ENCODE data around the gene RNF213.
A peak's percentile ranks its signal among the peaks of the same experiment; 100 is the strongest.

DNA sequence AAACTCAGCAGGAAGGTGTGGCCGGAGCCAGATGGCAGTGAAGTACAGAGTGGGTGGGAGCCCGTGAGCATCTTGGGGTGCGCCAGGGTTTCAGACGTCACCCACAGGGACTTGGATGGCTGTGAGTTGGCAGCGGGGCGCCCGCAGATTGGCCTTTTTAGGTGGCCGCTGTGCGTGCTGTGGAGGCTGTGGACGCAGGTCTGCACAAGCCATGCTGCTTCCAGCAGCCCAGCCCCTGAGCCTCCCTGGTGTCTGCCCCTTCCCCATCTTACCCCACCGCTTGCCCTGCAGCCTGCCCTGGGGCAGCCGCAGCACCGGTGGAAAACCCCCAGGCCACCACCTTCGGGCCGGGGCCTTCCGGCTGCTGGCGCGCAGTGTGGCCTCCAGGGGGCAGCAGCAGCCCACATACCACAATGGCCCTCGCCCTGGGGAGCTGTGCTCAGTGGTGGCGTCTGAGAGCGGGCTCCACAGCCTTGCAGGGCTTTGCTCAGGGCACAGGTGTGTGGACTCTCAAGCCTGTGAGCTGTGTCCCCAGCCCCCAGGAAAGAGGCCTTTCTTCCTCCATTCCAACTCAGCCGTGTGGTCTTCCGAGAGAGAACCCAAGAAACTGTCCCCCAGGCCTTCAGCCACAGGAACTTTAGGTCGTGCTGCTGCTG lies 166.1 kb downstream of the RNF213 start:
- TF ChIP-seq, protein P1, sequence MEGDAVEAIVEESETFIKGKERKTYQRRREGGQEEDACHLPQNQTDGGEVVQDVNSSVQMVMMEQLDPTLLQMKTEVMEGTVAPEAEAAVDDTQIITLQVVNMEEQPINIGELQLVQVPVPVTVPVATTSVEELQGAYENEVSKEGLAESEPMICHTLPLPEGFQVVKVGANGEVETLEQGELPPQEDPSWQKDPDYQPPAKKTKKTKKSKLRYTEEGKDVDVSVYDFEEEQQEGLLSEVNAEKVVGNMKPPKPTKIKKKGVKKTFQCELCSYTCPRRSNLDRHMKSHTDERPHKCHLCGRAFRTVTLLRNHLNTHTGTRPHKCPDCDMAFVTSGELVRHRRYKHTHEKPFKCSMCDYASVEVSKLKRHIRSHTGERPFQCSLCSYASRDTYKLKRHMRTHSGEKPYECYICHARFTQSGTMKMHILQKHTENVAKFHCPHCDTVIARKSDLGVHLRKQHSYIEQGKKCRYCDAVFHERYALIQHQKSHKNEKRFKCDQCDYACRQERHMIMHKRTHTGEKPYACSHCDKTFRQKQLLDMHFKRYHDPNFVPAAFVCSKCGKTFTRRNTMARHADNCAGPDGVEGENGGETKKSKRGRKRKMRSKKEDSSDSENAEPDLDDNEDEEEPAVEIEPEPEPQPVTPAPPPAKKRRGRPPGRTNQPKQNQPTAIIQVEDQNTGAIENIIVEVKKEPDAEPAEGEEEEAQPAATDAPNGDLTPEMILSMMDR (IDR thresholded peaks at IDR 0.05) = peak; percentile 85 to 96 (median 95)
- TF ChIP-seq POLR2A (IDR thresholded peaks at IDR 0.05) (no peak), POLR2AphosphoS5 (IDR thresholded peaks at IDR 0.05) (no peak)
